GM18502 (cell line): Measurements from ENCODE around the gene BCAR1.
"Not testable (repeated sequence)": the region's sequence is repeated elsewhere in the genome, so short reads cannot be mapped to it uniquely, and the experiment has no call there.

Experiments used
- ATAC-seq: cut with Tn5 transposase; IDR thresholded peaks from one replicate; pipeline ENCODE4 v1.9.1; 2021; ENCODE audit warnings: mild to moderate bottlenecking; ENCODE audit not compliant: unreplicated experiment, poor library complexity

BCAR1 gene

DNA sequence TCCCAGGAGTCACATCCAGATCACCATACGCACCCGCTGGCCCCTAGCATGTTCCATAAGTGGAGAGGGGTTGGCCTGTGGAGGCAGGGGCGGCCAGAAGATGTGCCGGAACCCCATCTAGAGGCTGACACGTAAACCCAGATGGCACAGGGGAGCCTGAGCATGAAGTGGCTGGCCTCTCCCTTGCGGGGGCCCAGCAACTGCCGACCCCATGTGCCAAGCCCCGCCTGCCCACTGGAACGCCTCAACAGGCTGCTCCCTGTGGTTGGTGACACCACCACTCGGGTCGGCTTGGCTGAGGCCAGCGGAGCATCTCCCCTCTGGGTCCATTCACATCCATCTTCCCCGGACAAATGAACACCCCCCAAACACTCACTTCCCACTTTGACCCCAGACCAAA, 9.5 kb downstream of the BCAR1 start:
- ATAC-seq = no peak

DNA sequence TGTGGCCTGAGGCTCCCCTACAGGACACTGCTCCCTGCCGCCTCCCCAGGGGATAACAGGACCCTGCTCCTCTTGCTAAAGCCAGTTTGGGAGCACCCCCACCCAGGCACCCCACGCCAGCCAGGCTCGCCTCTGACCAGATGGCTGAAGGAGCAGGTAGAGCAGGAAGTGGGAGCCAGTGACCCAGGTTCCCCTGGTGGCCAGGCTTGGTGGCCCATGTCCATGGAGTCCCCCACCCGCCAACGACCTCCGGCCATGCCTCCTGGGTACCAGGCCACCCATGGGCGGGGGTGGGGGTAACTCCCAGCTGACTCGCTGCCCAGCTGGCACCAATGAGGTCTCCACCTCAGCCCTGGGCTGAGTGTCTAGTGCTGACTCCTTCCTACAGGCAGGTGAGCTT, 10.0 kb downstream of the BCAR1 start:
- ATAC-seq = no peak

DNA sequence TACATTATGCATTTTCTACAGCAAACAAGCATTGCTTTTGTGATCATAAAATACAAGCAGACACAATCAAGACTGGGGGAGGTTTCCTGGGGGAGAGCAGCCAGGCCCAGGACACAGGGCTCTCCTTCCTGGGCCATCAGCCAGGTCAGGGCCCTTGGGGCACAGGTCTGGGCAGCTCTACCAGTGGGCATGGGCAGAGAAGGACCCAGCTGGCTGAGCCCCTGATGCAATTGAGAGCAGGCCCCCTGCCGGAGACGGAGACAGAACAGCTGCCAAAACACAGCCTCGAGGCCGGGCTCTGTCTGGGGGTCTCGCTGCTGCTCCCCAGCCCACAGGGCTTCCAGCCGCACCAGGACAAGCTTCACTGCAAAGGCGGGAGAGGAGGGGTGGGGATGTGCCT, 10.8 kb downstream of the BCAR1 start:
- ATAC-seq = not testable (repeated sequence)

DNA sequence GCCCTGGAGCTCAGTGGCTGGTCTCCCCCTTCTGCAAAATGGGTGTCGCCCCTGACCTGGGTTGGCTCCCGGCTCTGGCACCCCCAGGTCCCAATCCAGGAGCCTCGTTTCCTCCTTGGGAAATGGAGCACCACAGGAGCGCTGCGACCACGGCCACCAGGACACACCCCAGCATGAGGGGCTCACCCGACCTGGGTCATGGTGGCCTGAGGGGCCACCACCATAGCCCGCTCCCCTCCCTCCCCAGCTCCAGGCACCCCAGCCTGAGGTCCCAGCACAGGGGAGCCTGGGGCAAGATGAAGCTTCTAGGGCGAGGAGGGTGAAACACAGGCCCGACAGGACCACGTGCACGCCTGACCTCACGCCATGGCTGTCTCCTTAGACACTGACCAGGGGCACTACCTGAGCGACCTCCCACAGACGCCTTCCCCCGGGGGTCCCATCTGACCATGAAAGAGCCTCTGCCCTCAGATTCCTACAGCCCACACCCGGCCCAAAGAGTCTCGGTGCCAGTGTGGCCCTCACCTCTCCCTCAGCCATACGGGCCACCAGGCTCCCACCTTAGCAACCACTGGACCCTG, 11.8 kb downstream of the BCAR1 start:
- no peak for ATAC-seq

DNA sequence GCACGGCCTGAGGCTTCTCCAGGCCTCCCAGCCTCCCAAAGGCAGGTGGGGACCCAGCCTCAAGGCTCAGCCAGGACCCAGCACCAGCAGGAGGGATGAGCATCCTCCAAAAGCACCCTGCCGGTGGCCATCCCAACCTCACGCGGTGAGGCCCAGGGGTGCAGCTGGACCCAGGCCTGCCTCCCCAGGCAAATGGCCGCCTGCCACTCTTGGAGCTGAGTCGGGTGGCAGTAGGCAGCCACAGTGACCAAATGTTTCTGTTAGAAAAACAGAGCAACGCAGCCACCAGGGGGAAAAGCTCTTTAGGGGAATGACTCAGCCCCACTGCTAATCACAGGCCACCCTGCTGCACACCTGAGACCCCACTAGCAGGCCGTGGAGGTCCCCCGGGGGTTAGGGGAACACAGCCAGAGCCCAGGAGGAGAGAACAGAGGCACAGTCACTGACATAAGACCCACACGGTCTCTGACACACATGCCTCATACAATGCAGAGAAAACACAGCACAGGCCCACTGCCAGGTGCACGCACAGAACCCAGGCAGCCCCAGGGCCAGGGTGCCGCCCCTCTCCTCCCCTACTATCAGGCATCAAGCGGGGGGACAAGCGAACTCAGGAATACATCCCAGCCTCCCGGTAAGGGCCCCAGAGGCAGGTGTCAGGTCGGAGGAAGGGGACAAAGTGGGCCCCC, 12.4 kb downstream of the BCAR1 start:
- ATAC-seq = no peak

DNA sequence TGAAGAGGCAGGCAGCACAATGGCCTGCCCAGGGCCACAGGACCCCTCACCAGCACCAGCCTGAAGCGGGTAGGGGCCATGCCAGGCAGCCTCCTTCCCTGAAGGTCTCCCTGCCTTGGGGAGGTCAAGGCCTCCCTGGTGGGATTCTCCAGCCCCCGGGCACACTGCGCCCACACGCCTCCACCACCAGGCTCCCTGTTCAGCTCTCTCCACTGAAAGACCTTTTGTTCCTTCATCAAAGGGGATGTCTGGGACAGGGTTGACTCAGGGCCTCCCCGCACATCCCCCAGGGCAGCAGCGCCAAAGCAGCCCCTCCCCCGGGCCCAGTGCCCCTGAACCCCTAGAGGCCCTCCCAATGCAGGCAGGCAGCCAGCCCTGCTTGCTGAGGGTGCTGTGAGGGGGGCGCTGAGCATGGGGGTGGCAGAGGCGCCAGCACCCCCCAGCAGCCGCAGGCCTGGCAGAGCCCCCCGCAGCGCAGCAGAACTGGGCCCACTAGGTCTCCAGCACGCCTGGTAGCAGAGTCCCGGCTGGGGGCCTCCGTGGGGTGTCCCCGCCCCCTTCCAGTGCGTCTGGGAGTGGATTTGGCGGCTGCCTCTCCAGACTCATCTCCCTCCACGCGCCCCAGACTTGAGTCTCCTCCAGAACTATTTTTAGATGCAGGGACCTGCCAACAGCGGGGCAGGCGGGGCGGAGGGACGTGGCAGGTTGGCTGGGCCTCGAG, 13.1 kb downstream of the BCAR1 start:
- no peak for ATAC-seq

DNA sequence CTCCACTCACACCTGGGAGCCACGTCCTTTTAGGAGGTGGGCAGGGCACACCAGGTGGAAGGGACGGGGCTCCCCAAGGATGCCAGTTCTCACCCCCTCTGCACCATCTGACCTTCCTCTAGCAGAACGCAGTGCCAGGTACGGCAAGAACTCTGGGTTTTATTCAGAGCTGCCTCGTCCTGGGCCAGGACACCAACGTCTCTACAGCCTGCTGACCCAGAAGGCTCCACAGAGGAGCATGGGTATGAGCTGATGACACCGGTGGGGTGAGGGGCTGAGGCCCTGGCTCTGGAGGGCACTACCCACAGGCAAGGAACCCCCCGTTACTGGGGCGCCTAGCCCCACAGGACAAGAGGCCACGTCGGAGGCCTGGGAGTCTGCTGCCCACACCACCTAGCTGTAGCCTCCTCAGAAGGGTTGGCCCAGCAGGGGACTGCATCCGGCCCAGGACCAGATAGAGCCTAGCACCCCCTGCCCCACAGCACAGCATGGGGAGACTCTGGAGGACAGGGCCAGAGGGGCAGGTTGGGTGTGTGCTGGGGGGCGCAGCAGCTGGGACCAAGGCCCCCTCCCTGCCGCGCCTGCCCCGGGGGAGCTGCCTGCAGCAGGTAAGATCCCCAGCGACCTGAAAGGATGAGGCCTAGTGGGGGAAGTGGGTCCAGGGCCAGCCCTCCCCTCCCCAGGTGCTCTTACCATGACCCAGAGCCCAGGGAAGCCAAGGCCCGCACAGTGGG, 13.9 kb downstream of the BCAR1 start:
- ATAC-seq = no peak

DNA sequence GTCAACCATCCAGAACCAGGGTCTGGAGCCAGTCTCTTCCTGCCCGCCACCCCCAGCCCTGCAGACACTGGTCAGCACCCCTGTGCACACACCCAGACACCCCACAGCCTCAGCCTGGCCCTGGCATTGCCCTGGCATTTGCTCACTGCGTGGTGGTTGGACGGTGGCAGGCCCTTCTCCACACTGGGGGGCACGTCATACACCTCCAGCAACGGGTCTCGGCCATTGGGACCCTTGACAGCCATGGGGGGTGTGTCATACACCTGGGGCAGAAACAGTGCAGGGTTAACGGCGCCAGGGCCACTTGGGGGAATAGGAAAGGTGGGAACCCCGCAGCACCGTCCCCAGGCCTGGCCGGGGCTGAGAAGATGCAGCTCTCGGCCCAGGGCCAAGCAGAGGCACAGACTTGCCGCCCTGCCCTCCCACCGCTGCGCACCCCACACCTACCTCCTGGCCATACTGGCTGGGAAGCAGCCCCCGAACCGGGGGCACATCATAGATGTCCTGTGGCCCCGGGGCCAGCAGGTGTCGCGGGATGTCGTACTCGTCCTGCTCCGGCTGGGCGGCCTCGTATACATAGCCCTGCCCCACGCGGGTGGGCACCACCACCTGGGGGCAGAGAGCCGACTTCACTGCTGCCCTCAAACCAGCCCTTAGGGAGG, 14.6 kb downstream of the BCAR1 start:
- ATAC-seq = no peak

DNA sequence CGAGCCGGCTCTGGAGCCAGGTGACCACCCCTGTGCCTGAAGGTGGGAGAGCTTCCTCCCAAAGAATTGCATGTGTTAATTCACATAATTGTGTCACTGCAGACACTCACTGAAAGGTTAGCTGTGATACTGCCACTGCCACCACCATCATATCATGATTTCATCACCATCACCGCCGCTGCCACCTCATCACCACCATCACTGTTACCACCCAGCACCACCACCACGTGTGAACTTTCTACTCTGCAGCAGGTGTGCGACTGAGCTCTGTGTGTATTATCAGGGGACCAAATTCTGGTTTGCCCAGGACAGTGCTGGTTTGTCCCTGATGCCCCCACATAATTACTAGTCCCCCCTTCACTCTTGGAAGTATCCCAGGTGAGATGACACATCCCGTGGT, 15.2 kb downstream of the BCAR1 start:
- no peak for ATAC-seq

DNA sequence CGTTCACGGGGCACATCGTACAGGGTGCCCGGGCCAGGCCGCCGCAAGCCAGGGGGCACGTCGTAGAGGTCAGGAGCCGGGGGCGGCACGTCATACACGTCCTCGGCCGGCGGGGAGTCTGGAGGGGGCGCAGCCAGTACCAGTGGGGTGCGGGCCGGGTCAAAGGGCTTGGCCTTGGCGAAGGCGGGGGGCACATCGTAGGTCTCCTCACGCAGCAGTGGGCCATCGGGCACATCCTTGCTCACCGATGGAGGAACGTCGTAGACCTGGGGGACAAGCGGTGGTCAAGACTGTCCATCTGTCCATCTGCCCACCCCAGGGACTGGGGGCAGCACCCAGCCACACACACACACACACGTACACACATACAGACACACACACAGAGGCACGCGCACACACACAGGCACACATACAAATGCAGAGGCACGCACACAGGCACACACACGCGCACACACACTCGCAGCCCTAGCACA, 15.7 kb downstream of the BCAR1 start:
- ATAC-seq = no peak

DNA sequence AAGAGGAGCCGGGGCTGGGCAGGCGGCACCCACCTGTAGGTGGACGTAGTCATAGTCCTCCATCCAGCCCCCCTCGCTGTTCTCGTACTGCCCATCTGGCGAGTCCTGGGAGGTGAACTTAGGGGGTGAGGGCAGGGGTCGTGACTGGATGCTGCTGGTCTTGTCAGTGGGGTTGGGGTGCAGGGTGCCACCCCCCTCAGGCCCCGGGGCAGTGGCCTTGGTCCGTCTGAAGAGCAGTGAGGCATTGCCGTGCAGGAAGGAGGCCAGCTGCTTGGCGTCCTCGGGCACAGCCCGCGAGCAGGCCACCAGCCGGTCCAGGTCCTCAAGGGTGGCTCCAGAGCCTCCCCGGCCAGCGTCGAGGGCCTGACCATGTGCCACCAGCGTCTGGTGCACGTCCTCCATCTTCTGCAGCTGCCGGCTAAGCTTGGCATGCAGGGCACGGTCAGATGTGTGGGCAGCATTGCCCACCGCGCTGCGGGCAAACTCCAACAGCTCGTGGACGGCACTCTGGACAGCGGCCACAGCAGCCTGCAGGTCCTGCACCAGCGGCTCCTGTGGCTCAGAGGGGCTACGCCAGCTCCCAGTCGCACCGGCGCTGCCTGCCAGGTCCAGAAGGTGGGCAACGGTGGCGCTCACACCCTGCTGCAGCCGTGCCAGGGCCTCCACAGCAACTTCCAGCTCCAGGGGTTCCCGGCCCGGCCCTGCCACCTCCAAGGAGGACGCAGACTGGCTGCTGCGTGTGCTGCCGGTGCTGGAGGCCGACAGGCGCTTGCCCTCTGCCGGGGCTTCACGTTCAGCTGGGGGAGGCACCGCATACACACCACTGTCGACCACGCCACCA, 16.3 kb downstream of the BCAR1 start:
- no peak for ATAC-seq

DNA sequence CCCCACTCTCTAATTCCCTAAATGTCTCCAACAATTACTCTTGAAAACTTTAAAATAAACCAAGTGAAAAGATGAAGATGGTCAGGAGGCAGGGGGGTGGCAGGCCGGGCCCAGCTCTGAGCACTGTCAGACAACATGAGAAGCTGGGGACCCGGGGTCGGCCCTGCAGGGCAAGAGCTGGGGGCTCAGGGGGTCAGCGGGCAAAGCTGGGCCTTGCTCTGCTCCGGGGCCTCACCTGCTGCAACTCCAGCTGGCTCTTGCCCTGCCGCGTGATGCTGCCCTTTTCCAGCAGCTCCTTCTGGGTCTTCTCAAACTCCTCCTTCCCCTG, 17.8 kb downstream of the BCAR1 start:
- no peak for ATAC-seq

DNA sequence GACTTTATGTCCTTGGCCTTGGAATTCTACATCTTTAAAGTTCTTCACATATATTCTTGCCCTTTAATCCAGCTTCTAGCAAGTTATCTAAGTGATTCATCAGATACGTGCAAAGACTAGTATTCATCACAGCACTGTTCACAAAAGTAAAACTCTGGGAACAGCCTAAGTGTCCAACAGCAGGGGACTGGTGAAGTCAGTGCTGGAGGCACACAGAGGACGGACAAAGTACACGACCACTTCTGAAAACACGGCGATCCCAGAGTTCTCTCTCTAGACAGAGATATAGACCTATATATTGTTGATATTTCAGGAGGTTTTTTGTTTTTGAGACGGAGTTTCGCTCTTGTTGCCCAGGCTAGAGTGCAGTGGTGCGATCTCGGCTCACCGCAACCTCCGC, 19.9 kb downstream of the BCAR1 start:
- no peak for ATAC-seq

DNA sequence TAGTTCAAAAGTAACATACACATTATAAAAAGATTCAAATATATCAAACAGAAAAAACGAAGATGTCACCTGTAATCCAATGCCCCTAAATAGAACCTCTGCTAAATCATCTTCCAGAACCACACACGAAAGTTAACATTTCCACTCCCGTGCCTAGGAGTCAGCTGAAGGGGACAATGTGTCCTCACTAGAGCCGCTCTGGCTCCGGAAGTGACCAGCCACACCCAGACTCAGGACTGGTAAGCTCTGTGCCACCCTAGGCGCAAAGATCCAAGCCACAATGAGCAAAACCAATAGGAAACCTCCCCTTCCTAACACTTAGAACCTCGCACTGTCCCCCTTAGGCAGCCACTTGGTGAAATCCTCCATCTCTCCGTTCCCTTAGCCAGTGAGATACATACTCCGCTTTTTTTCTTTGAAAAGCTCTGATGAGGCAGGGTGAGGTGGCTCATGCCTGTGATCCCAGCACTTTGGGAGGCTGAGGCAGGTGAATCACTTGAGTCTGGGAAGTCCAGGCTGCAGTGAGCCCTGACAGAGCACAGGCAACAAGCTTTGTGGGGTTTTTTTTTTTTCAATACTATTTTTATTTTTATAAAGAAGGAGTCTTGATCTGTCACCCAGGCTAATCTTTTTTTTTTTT, 20.8 kb downstream of the BCAR1 start:
- ATAC-seq = no peak

DNA sequence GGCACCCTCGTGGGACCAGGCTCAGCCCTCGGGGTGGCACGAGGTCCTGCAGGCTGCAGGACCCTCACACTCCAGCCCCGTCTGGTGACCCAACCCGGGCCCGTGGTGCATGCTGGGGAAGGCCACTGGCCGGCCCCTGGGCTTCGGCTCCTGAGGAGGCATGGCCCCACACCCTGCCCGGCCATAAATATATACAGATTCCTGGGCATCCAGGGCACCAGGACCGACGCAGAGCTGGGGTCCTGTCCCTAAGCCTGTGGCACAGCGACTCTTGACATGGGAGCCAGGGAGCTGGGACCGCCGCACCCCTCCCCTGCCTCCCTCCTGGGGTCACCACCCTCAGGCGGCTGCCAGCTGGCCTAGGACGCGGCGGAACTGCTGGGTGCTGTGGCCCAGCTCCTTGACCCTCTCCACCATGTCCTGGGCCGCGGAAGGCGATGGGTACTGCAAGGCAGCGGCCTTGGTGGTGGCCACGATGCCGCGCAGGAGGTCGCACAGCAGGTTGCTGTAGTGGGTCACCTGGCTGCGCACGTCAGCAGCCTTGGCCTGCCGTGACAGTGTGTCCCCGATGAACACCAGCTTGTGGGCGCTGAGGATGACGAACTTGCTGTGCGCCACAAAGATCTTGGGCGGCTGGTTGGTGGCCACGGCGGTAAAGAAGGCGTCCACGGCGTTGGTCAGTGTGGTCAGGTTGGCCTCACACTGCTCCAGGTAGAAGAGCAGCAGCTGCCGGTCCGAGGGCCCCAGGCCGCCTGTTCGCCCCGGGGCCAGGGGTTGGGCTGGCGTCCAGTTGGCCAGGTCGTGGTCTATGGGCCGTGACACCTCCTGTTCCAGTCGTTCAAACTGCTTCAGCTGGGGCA, 22.0 kb downstream of the BCAR1 start:
- no peak for ATAC-seq

DNA sequence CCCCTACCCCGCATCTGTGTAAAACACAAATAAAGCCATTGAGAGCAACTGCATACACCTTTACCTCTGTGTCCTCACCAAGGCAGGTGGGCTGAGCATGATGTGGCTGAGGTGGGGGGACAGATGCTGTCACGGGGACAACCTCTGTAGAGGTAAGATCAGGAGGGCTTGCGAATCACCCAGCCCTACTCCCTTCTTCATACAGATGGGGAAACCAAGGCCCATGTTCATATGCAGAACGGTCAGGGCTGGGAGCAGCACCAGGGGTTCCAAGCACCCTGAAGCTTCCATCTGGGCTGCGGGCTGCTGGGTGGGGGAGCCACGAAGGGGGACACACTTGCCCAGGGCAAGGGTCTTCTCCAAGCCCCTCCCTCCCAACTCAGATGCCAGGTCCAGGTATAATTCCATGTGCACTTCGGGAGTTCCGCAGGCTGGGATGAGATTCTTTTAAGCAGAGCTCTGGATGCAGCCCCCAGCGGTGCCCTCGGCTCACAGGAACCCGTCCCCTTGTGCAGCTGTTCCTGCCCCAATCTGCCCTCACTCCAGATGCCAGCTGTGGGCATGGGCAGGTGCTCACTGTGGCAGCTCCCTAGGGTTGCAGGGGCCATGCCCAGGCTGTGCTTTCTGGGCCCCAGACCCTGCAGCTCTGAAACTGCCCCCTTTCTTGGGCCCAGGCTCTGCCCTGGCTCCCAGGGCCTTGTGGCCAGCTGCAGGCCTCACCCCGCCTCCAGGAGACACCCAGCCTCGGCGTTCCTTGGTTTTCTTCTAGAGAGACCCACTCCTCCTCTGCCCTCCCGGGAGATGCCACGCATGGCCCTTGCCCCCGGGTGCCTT, 23.1 kb downstream of the BCAR1 start:
- no peak for ATAC-seq

DNA sequence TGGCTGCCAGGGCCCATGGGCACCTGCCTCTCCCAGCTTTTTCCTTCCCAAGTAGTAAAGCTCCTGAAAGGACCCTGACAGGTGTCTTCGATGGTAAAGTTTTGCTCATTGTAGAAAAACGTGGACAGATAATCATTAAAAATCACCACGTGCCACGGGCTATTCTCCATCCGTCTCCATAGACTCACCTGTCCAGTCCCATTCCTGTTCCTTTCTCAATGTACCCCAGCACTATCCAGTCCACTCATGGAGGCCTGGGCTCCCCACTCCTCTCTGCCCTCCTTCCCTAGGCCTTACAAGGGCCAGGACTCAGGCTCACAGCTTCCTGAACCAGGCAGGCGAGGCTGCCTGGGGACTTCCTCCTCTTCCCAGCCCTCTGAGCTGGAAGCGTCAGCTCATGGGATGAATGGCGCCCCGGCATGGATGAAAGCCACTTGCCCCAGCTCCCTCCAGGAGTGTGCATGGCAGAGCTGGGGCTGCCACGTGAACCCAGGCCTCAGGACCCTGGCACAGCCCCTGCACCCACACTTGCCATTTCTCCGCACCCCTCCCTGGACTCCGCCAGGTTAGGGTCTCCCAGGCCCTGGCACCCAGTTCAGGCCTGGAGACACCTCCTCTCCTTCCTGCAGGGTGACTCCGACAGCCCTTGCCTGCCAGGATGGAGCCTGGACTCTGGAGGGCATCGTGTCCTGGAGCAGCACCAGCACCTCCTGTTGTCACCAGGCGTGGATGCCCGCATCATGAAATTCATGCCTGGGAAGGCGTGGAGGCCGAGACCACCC, 23.9 kb downstream of the BCAR1 start:
- ATAC-seq = no peak
